GM18867 (cell line): ENCODE results near the gene ABHD14A.

Experiments
- ATAC-seq: cut with Tn5 transposase; IDR thresholded peaks from one replicate; pipeline ENCODE4 v1.9.1; 2021; ENCODE audit warnings: mild to moderate bottlenecking, moderate library complexity; ENCODE audit not compliant: unreplicated experiment

ABHD14A gene

DNA sequence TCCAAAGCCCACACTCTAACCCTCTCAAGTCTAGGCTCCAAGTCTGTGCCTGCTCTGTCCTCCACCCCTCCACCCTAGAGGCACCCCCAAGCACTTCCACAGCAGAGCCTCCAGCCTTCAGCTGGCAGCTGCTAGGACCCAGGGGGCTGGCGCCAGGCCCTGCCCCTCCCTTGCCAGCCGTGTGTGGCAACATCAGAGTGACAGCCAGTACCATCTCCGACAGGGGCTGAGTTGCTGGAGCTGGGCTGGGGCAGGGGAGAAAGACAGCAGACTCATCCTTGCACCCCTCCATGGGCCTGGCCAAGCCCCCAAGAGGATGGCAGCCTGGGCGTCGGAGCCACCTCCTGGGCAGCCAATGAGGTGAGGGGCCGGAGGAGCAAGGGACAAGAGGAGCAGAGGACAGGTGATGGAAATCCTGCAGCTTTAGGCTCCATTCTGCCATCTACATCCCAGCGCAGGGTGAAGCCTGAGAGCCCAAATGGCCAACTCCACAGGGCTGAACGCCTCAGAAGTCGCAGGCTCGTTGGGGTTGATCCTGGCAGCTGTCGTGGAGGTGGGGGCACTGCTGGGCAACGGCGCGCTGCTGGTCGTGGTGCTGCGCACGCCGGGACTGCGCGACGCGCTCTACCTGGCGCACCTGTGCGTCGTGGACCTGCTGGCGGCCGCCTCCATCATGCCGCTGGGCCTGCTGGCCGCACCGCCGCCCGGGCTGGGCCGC, 19.5 kb upstream of the ABHD14A start, which contains the start of gene GPR62:
Gene GPR62 (plus strand): TSS at position 207 of the 718 bp plus-strand sequence. CDS start 272 bp downstream, at position 479.
- no peak for ATAC-seq

DNA sequence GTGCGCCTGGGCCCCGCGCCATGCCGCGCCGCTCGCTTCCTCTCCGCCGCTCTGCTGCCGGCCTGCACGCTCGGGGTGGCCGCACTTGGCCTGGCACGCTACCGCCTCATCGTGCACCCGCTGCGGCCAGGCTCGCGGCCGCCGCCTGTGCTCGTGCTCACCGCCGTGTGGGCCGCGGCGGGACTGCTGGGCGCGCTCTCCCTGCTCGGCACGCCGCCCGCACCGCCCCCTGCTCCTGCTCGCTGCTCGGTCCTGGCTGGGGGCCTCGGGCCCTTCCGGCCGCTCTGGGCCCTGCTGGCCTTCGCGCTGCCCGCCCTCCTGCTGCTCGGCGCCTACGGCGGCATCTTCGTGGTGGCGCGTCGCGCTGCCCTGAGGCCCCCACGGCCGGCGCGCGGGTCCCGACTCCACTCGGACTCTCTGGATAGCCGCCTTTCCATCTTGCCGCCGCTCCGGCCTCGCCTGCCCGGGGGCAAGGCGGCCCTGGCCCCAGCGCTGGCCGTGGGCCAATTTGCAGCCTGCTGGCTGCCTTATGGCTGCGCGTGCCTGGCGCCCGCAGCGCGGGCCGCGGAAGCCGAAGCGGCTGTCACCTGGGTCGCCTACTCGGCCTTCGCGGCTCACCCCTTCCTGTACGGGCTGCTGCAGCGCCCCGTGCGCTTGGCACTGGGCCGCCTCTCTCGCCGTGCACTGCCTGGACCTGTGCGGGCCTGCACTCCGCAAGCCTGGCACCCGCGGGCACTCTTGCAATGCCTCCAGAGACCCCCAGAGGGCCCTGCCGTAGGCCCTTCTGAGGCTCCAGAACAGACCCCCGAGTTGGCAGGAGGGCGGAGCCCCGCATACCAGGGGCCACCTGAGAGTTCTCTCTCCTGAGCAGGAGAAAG, 18.7 kb upstream of the ABHD14A start:
- ATAC-seq, result no peak

- ATAC-seq, result no peak
Observed at GRCh38 chr3:51957520-51958205, 17.2 kb upstream of the ABHD14A start.

GRCh38 chr3:51958603-51959521, 16.0 kb upstream of the ABHD14A start:
- no peak for ATAC-seq

GRCh38 chr3:51959651-51960050, 15.2 kb upstream of the ABHD14A start:
- ATAC-seq, result no peak

GRCh38 chr3:51960386-51960785, 14.5 kb upstream of the ABHD14A start:
- ATAC-seq, result no peak

- ATAC-seq, result no peak
Observed at GRCh38 chr3:51961011-51961410, 13.9 kb upstream of the ABHD14A start.

DNA sequence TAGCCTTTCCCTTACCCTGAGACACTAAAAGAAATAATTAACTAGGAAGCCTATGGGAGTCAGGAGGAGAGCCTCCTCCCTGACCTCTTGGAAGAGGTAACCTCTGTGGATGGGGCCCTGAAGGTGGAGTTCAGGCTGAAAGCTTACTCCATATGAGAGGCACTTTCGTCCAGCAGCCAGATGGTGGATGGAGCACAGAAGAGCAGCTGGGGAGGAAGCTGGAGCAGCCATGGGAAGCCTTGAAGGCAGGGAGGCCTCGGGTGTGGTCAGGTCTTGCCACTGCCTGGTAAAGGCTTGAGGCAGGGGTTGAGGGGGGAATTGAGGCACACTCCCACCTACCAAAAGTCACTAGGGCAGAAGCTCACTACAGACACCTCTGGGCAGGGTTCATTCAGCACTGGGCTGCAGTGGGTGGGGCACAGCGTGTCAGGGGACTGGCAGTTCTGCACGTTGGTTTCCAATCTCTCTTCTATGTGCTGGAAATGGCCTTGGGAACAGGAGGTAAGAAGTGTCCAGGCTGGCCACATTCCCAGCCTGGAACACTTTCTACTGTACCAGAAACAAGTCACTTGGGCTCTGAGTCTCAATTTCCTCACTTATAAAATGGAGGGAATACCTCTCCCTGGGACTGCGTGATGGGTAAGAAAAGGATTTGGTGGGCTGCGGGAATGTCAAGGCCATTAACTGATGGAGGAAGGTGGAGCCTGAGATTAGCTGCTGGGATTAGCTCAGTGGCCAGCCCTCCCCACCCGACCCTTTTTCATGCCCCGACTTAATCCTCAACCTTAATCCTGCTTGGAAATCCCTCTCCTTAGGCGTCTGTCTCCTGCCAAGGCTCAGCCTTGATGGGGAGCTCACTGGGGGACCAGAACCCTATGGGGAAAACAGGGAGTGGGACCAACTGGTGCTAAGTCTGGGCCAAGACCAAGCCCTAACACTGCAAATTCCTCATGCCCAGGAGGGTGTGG, 13.0 kb upstream of the ABHD14A start:
- no peak for ATAC-seq

GRCh38 chr3:51962854-51963530, 11.9 kb upstream of the ABHD14A start:
- ATAC-seq, result no peak

DNA sequence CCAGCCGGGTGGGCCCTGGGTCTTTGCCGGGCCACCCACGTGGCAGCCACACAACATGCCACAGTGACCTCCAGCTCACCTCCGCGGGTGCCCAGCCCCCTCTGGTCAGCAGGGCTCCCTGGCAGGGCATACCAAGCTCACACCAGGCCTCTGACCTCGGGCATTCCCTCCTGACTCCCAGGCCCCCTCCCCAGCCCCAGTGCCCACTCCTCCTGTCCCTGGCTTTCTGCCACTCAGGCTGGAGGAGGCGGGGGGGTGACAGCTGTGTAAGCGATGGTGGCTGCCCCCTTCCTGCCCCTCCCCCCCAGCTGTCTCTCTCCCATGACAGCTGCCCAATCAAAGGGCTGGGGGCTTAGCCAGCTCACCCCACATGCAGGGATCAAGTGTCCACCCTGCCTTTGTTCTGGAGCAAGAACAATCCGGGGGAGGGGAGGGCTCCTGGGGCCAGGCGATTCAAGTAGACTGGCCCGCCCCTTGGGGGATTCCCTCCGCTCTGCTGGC, 10.9 kb upstream of the ABHD14A start:
- no peak for ATAC-seq

GRCh38 chr3:51964521-51964920, 10.3 kb upstream of the ABHD14A start:
- no peak for ATAC-seq

- ATAC-seq, result no peak
Observed at GRCh38 chr3:51966016-51966415, 8.8 kb upstream of the ABHD14A start.

GRCh38 chr3:51966486-51966885, 8.4 kb upstream of the ABHD14A start:
- ATAC-seq, result no peak

GRCh38 chr3:51966922-51967383, 7.9 kb upstream of the ABHD14A start:
- no peak for ATAC-seq

GRCh38 chr3:51967384-51968169, 7.3 kb upstream of the ABHD14A start, which contains the start of gene PCBP4:
Gene PCBP4 (minus strand): TSS chr3:51967454. CDS start chr3:51961240, 6,214 bp downstream.
- ATAC-seq, result peak; percentile 56

DNA sequence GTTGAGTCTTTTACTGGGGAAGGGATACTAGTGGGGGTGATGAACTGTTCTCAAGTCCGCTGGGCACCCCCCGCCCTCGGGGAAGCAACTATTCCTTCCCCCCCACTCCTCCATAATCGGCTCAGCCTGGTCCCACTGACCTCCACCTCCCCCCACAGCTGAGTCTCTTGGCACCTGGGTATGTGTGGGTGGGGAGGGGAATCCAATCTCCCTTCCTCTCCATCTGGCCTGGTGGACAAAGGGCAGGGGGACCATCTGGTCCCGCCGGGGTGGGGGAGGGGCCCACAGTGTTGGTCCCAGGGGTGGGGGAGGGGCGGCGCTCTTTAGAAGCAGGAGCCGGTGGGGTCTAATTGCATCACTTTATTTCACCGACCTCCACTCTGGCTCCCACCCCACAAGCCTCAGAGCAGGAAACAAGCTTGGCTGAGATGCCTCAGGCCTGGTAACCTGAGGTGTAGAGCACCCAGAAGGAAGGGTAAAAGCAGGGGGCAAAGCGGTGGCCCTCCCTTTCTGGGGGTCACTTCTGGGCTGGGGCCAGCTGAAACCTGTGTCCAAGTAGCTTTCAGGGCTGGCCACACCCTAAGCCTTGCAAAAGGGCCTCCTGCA, 6.6 kb upstream of the ABHD14A start:
- ATAC-seq, result no peak
